K562 (cell line): ENCODE data around the gene ZNF514. TPM values are rescaled to one million over a fixed set of nuclear protein-coding genes. Genes with fewer than 3 reads are reported as not detected.
A peak's percentile ranks its signal among the peaks of the same experiment; 100 is the strongest.

Experiments used
- ATAC-seq: fragments of 200-7000 bp; cut with Tn5 transposase; 3 replicates; pipeline ENCODE4 v1.9.1; 2020; ENCODE audit warnings: moderate library complexity
- BruUV-seq: library from RNA; stranded (reverse); fragments of 400-500 nt; replicated peaks from 2 replicates; lab custom pipeline; 2021; lab: Mats Ljungman, UMichigan
- CTCF ChIA-PET: fragments of 300-600 bp; formaldehyde crosslinking; extraction: SDS; loops from one replicate; lab custom pipeline; 2021; ENCODE audit warnings: low intra/inter-chr PET ratio; lab: Yijun Ruan, JAX
- POLR2A ChIA-PET: fragments of 300-600, 350-650 bp; sonication (Branson Sonifier 250); formaldehyde crosslinking; extraction: SDS; loops from one replicate; lab custom pipeline; 2021; ENCODE audit warnings: antibody characterized with exemption, inconsistent platforms; lab: Yijun Ruan, JAX
- DNase-seq, 4 experiments: peaks; one replicate each; pipeline versions ENCODE4 v3.0.0 to v3.0.0-alpha.2; 2011 to 2018; ENCODE audit warnings: low spot score in 3 of 4, mixed read lengths in 3 of 4; ENCODE audit errors: extremely low read depth in 1 of 4
- FAIRE-seq: peaks from 2 replicates; lab custom pipeline; 2011; peaks lifted over from hg19 to GRCh38; lab: Jason Lieb, UNC
- H2AFZ ChIP-seq: 2 replicates; pipeline ENCODE4 v1.6.0; 2011; ENCODE audit warnings: low read depth, low read length, control low read depth, inconsistent platforms
- H3K27ac ChIP-seq: fragments of 200-600 bp; 3 replicates; pipeline ENCODE4 v1.8.0; 2011; ENCODE audit warnings: low read depth, mild to moderate bottlenecking, control low read depth, inconsistent platforms, low read length, moderate library complexity, mixed read lengths; ENCODE audit errors: extremely low read depth
- H3K27me3 ChIP-seq, 2 experiments: fragments of 300-600 bp in 1 of 2; 2 replicates in 1 of 2; 3 replicates in 1 of 2; pipeline versions ENCODE4 v1.6.0 to v1.8.0; 2011; ENCODE audit warnings: inconsistent platforms in 2 of 2, low read length in 2 of 2, mild to moderate bottlenecking in 1 of 2, mixed read lengths in 1 of 2, moderate library complexity in 1 of 2; ENCODE audit not compliant: control insufficient read depth in 2 of 2, insufficient read depth in 2 of 2
- H3K36me3 ChIP-seq: fragments of 300-600 bp; 3 replicates; pipeline ENCODE4 v1.8.0; 2011; ENCODE audit warnings: mild to moderate bottlenecking, low read length, inconsistent platforms; ENCODE audit not compliant: control insufficient read depth, insufficient read depth
- H3K4me1 ChIP-seq, 2 experiments: fragments of 200-600 bp in 1 of 2; replicated peaks in 1 of 2; 2 replicates in 1 of 2; 3 replicates in 1 of 2; pipeline versions ENCODE4 v1.5.1 to v1.8.0; 2011; ENCODE audit warnings: inconsistent platforms in 2 of 2, low read length in 2 of 2, mild to moderate bottlenecking in 1 of 2, mixed read lengths in 1 of 2, moderate library complexity in 1 of 2; ENCODE audit not compliant: control insufficient read depth in 2 of 2, insufficient read depth in 2 of 2
- H3K4me2 ChIP-seq: 2 replicates; pipeline ENCODE4 v1.6.1; 2011; ENCODE audit warnings: low read length, control low read depth, inconsistent platforms, mixed read lengths; ENCODE audit not compliant: insufficient read depth
- H3K4me3 ChIP-seq: fragments of 200-600 bp; sonication (generic), shearing (Covaris generic); 2 replicates; pipeline ENCODE4 v1.5.1; 2016; ENCODE audit warnings: control low read depth, inconsistent platforms
- H3K79me2 ChIP-seq: fragments of 200-600 bp; 3 replicates; pipeline ENCODE4 v1.8.0; 2011; ENCODE audit warnings: low read length, inconsistent platforms; ENCODE audit not compliant: control insufficient read depth, insufficient read depth
- H3K9ac ChIP-seq, 2 experiments: 2 replicates each; pipeline versions ENCODE4 v1.6.0 to v1.6.1; 2011; ENCODE audit warnings: low read depth in 2 of 2, low read length in 2 of 2, control low read depth in 1 of 2, inconsistent platforms in 1 of 2, mild to moderate bottlenecking in 1 of 2, mixed read lengths in 1 of 2; ENCODE audit not compliant: insufficient read depth in 1 of 2
- H3K9me1 ChIP-seq: one replicate; pipeline ENCODE4 v1.6.0; 2011; ENCODE audit warnings: inconsistent platforms, mild to moderate bottlenecking, low read length, moderate library complexity; ENCODE audit not compliant: control insufficient read depth, insufficient read depth
- H3K9me3 ChIP-seq: replicated peaks from 2 replicates; pipeline ENCODE4 v1.5.1; 2011; ENCODE audit warnings: low read depth, low read length, inconsistent platforms; ENCODE audit not compliant: control insufficient read depth, insufficient read depth
- H4K20me1 ChIP-seq: replicated peaks from 2 replicates; pipeline ENCODE4 v1.6.1; 2011; ENCODE audit warnings: low read length, inconsistent platforms, mixed read lengths; ENCODE audit not compliant: control insufficient read depth, insufficient read depth
- BDP1 ChIP-seq: IDR thresholded peaks from 3 replicates; pipeline ENCODE4 v1.6.1; 2011; ENCODE audit not compliant: insufficient read length, insufficient read depth
- FOXJ3 ChIP-seq: sonication (generic); formaldehyde crosslinking; IDR thresholded peaks from 2 replicates; pipeline ENCODE4 v1.4.0; 2020; ENCODE audit warnings: mild to moderate bottlenecking, missing genetic modification reagents
- GATAD2A ChIP-seq: fragments of 450-650 bp; IDR thresholded peaks from 2 replicates; pipeline ENCODE4 v1.6.1; 2017
- KHSRP ChIP-seq: fragments of 450-650 bp; IDR thresholded peaks from 2 replicates; pipeline ENCODE4 v1.6.1; 2017
- NCOA4 ChIP-seq: fragments of 450-650 bp; IDR thresholded peaks from 2 replicates; pipeline ENCODE4 v1.6.1; 2018; ENCODE audit warnings: mild to moderate bottlenecking; ENCODE audit not compliant: partially characterized antibody
- PCBP2 ChIP-seq: fragments of 200-400 bp; formaldehyde crosslinking; IDR thresholded peaks from 2 replicates; pipeline ENCODE4 v1.6.1; 2018; ENCODE audit warnings: low read length, low read depth, mild to moderate bottlenecking, moderate library complexity; ENCODE audit not compliant: poor library complexity, severe bottlenecking
- RAD21 ChIP-seq, 2 experiments: fragments of 250-450 bp in 1 of 2; fragments of 450-650 bp in 1 of 2; sonication (Bioruptor Pico) in 1 of 2; formaldehyde crosslinking in 1 of 2; IDR thresholded peaks in 1 of 2; conservative IDR thresholded peaks in 1 of 2; 2 replicates each; pipeline versions ENCODE4 v1.4.0 to v1.8.0; 2020 to 2022; ENCODE audit warnings: mild to moderate bottlenecking in 2 of 2, moderate library complexity in 1 of 2
- RCOR1 ChIP-seq, 2 experiments: IDR thresholded peaks; 2 replicates each; pipeline ENCODE4 v1.6.1; 2012; ENCODE audit warnings: low read depth in 2 of 2, low read length in 2 of 2, borderline replicate concordance in 1 of 2, improper control_type of control experiment in 1 of 2
- RFX5 ChIP-seq: IDR thresholded peaks from 2 replicates; pipeline ENCODE4 v1.6.1; 2011; ENCODE audit warnings: low read depth, mild to moderate bottlenecking, improper control_type of control experiment, low read length
- SNIP1 ChIP-seq: fragments of 450-650 bp; IDR thresholded peaks from 2 replicates; pipeline ENCODE4 v1.7.1; 2017; ENCODE audit warnings: low read depth, mild to moderate bottlenecking
- SRSF1 ChIP-seq: fragments of 200-400 bp; formaldehyde crosslinking; IDR thresholded peaks from 2 replicates; pipeline ENCODE4 v1.6.1; 2017; ENCODE audit warnings: mild to moderate bottlenecking, low read depth, low read length, moderate library complexity
- TFE3 ChIP-seq: fragments of 450-650 bp; formaldehyde crosslinking; IDR thresholded peaks from 2 replicates; pipeline ENCODE4 v1.4.0; 2020; ENCODE audit warnings: mild to moderate bottlenecking, mixed read lengths
- ZBTB8A ChIP-seq: fragments of 450-650 bp; IDR thresholded peaks from 2 replicates; pipeline ENCODE4 v1.6.1; 2018; ENCODE audit warnings: mild to moderate bottlenecking, moderate library complexity; ENCODE audit not compliant: partially characterized antibody
- ZNF436 ChIP-seq: fragments of 250-450, 450-650 bp; sonication (Bioruptor Pico); formaldehyde crosslinking; IDR thresholded peaks from 2 replicates; pipeline ENCODE4 v1.7.0; 2020; ENCODE audit warnings: mild to moderate bottlenecking
- ZNF764 ChIP-seq: fragments of 250-450 bp; sonication (Bioruptor Pico); IDR thresholded peaks from 2 replicates; pipeline ENCODE4 v1.4.0; 2020; ENCODE audit warnings: low read depth, mild to moderate bottlenecking, moderate library complexity
- whole genome bisulfite sequencing: fragments of 100-300 bp; shearing (Covaris generic); methylation state at CpG from one replicate; pipeline ENCODE4 v1.1.6; 2016; ENCODE audit warnings: low coverage, mixed read lengths; ENCODE audit not compliant: insufficient coverage; ENCODE audit errors: missing lambda C conversion rate; 5-methylcytosine and 5-hydroxymethylcytosine counted together
- in situ Hi-C: fragments of 300-500 bp; cut with MboI; formaldehyde crosslinking; loops from 4 replicates; pipeline ENCODE4 v1.15.0; 2018; ENCODE audit warnings: inconsistent platforms, mixed read lengths
- intact Hi-C: fragments of 100-400 bp; cut with micrococcal nuclease; formaldehyde crosslinking; loops from 2 replicates; pipeline ENCODE4 v1.14.2; 2022
- polyA plus RNA-seq, 8 experiments: library from polyadenylated mRNA; depleted of rRNA in 4 of 8; stranded (reverse) in 5 of 8; unstranded in 3 of 8; fragments of >200 nt; fragmentation: Nextera tagmentation in 2 of 8; fragmentation: Illumina TruSeq in 1 of 8; extraction: Ambion mirVana in 2 of 8; extraction: Trizol in 1 of 8; gene quantifications; 2 replicates each; pipeline versions ENCODE4 v1.2.1 to v1.2.3, GENCODE V29; 2011 to 2014; ENCODE audit warnings: inconsistent platforms in 1 of 8, missing spikeins in 1 of 8
- total RNA-seq, 7 experiments: library from RNA; depleted of rRNA in 6 of 7; stranded (reverse); fragments of >200 nt in 6 of 7; fragmentation: Illumina TruSeq in 2 of 7; extraction: Trizol in 2 of 7; gene quantifications; 2 replicates each; pipeline versions ENCODE4 v1.2.1 to v1.2.3, GENCODE V29; 2011 to 2021; ENCODE audit warnings: low replicate concordance in 1 of 7
- TF ChIP-seq, protein P1 (sequence below): sonication (generic); formaldehyde crosslinking; IDR thresholded peaks from 2 replicates; pipeline ENCODE4 v1.8.1; 2023; ENCODE audit warnings: mild to moderate bottlenecking, missing genetic modification reagents
- TF ChIP-seq, protein P2 (sequence below): sonication (generic); formaldehyde crosslinking; IDR thresholded peaks from 2 replicates; pipeline ENCODE4 v1.8.1; 2023; ENCODE audit warnings: mild to moderate bottlenecking, missing genetic modification reagents

ZNF514 gene
- total and polyA plus RNA-seq, 9 of the 15 experiments (the other 6 are each of a cell fraction or from before 2014, with no cell fraction given): 7.5 to 17.7 (median 11.4) TPM

DNA sequence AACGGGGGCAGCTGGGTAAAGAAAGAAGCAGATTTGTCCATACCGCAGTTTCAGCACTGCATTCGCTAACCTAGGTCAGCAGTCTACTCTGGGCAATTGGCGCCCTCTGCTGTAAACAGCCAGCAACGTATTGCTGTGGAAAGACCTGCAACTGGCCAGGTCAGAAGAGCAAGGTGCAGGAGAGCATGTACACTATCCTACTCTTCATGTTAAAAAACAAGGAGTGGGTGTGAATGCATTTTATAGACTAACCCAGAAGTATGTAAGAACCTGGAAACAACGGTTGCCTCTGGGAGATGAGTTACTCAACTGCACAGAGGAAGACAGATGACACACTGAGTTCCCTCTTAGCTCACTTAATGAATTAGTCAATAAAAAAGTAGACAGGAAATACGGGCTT lies 44.2 kb downstream of the ZNF514 start:
- H3K9me3 ChIP-seq: no peaks in the 10 kb centered on the region
- H3K4me1 ChIP-seq: peaks cover 6% of the 10 kb centered on the region in 2 experiments; a peak in 4 of 5 replicates
- ATAC-seq (peak; percentile 98), DNase-seq (peak; percentile 47 to 69 (median 56)), FAIRE-seq (peak; percentile 57)
- no peak overlapping the region for H3K4me2 ChIP-seq
- no peak overlapping the region for H3K9ac ChIP-seq
- H3K36me3 ChIP-seq: peaks cover 91% of the 10 kb centered on the region
- intact Hi-C loops: loop anchor here (1.0 kb wide), 1 partner anchor 93 kb away; no protein-coding TSS in a partner anchor
- no peak overlapping the region for H3K4me3 ChIP-seq
- H3K9me1 ChIP-seq: no peaks in the 10 kb centered on the region
- peaks cover 47% of the 10 kb centered on the region for H3K79me2 ChIP-seq
- CTCF ChIA-PET: interaction anchor here (1.1 to 1.6 kb wide), 2 partner anchors 39 to 241 kb away, joined by 3 to 7 read pairs; no protein-coding TSS in a partner anchor
- BruUV-seq: no TSS peak
- H4K20me1 ChIP-seq: 0 out of 2 replicates have a peak, but pooled peaks cover 4% of the 10 kb centered on the region
- in situ Hi-C loops: no loop called here
- POLR2A ChIA-PET: no interaction called here
- no peaks in the 10 kb centered on the region for H3K27me3 ChIP-seq
- H2AFZ ChIP-seq: no peak overlapping the region
- H3K27ac ChIP-seq: no peak overlapping the region
- WGBS: 55% methylated on average over 6 of the region's 7 CpGs
- TF ChIP-seq NCOA4 (no peak), RCOR1 (IDR thresholded peaks at IDR 0.05; ENCODE audit: borderline replicate concordance in 1 of 2, low read depth in 2 of 2, low read length in 2 of 2) (no peak), KHSRP (no peak), ZBTB8A (no peak), TFE3 (CRISPR knock-in tag) (no peak), ZNF436 (CRISPR knock-in tag) (no peak), FOXJ3 (CRISPR knock-in tag) (no peak), RFX5 (no peak), BDP1 (no peak), RAD21 (CRISPR knock-in tag; conservative IDR thresholded peaks at IDR 0.05 in 1 of 2, IDR thresholded peaks at IDR 0.05 in 1 of 2) (peak in 1 of 2 experiments; percentile 55; a peak in 2 of 4 replicates), GATAD2A (no peak), PCBP2 (no peak), ZNF764 (CRISPR knock-in tag) (no peak), SNIP1 (no peak), SRSF1 (no peak)
- TF ChIP-seq, protein P1, sequence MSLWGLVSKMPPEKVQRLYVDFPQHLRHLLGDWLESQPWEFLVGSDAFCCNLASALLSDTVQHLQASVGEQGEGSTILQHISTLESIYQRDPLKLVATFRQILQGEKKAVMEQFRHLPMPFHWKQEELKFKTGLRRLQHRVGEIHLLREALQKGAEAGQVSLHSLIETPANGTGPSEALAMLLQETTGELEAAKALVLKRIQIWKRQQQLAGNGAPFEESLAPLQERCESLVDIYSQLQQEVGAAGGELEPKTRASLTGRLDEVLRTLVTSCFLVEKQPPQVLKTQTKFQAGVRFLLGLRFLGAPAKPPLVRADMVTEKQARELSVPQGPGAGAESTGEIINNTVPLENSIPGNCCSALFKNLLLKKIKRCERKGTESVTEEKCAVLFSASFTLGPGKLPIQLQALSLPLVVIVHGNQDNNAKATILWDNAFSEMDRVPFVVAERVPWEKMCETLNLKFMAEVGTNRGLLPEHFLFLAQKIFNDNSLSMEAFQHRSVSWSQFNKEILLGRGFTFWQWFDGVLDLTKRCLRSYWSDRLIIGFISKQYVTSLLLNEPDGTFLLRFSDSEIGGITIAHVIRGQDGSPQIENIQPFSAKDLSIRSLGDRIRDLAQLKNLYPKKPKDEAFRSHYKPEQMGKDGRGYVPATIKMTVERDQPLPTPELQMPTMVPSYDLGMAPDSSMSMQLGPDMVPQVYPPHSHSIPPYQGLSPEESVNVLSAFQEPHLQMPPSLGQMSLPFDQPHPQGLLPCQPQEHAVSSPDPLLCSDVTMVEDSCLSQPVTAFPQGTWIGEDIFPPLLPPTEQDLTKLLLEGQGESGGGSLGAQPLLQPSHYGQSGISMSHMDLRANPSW: no peak
- TF ChIP-seq, protein P2, sequence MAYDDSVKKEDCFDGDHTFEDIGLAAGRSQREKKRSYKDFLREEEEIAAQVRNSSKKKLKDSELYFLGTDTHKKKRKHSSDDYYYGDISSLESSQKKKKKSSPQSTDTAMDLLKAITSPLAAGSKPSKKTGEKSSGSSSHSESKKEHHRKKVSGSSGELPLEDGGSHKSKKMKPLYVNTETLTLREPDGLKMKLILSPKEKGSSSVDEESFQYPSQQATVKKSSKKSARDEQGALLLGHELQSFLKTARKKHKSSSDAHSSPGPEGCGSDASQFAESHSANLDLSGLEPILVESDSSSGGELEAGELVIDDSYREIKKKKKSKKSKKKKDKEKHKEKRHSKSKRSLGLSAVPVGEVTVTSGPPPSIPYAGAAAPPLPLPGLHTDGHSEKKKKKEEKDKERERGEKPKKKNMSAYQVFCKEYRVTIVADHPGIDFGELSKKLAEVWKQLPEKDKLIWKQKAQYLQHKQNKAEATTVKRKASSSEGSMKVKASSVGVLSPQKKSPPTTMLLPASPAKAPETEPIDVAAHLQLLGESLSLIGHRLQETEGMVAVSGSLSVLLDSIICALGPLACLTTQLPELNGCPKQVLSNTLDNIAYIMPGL (CRISPR knock-in tag): no peak
